LNCAP (cell line): Measurements from ENCODE around the gene MACROD1.

Experiments
- CTCF ChIP-seq: fragments of 450-650 bp; IDR thresholded peaks from 2 replicates; pipeline ENCODE4 v1.5.1; 2017; ENCODE audit warnings: mild to moderate bottlenecking

Gene MACROD1

GRCh38 chr11:64207256-64208085 is 41.6 kb upstream of the MACROD1 start:
- TF ChIP-seq CTCF = no peak

GRCh38 chr11:64206457-64207255 is 40.7 kb upstream of the MACROD1 start, which contains the start of gene FERMT3:
Gene FERMT3, plus strand, starts transcription at chr11:64206721. Its CDS starts 644 bp downstream, at chr11:64207365.
- TF ChIP-seq CTCF = no peak

GRCh38 chr11:64204464-64204989 is 38.6 kb upstream of the MACROD1 start:
- peak; percentile 62 for TF ChIP-seq CTCF

GRCh38 chr11:64204080-64204440 is 38.1 kb upstream of the MACROD1 start:
- no peak for TF ChIP-seq CTCF

- TF ChIP-seq CTCF = no peak
Measured at GRCh38 chr11:64203421-64204079, 37.6 kb upstream of the MACROD1 start.

GRCh38 chr11:64202992-64203391 is 37.1 kb upstream of the MACROD1 start:
- no peak for TF ChIP-seq CTCF

GRCh38 chr11:64201543-64201942 is 35.6 kb upstream of the MACROD1 start:
- TF ChIP-seq CTCF = no peak
